ENCODE data around the gene IYD.

IYD gene

DNA sequence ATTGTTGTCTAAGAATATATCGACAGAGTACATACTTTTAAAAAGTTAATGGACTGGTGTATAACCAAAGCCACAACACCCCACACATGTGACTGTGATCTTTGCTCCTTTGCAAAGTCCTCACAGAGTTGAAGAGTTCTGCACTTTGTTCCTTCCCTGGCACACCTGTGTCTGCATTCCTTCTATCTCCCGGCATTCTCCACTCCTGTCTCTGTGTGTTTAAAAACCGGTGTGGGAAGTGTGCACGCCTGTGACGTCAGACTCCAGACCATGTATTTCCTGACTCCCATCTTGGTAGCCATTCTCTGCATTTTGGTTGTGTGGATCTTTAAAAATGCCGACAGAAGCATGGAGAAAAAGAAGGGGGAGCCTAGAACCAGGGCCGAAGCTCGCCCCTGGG lies at the start of gene IYD:
TSS of gene IYD (plus strand) at position 251 of the 400 bp plus-strand sequence. CDS start at position 271, 20 bp downstream.
- no peak for DNase-seq

GRCh38 chr6:150319924-150320323 lies 48.9 kb upstream of the IYD start:
- DNase-seq, result no peak

DNA sequence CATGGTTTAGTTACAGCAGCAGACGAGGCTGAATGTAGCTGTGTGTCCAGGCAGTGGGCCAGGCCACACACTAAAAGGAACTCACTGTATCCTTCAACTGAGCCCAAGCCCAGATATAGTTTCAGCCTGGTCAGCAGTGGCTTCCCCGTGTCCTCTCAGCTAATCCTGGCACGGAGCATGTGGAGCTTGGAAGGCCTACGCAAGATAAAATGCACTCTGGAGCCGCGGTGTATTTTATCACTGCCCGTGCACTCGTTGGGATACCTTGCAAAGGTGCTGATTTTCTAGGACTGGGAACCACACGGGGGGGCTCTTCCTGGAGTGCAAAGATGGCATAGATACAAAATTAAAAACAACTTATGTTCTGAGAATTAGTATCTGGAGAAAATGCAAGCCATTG lies 48.4 kb upstream of the IYD start:
- no peak for DNase-seq

GRCh38 chr6:150322466-150322871 lies 46.3 kb upstream of the IYD start:
- DNase-seq, result no peak

DNA sequence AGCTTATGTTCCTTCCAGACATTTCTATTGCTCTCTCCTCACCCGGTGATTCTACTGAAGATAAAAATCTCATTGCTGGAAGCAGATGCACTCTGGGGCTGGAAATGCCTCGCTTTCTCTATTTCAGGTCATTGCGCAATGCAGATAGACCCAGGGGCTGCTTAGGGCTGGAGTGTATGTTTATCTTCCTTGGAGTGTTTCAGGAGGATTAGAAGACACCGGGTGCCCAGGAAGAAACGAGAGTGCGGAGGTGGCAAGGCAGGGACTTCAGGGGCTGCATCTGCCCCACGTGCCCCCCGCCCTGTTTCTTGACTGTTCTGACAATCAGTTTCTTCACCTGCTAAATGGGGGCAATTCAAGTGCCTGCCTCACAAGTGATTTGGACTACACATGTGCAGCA lies 45.6 kb upstream of the IYD start:
- DNase-seq, result no peak

DNA sequence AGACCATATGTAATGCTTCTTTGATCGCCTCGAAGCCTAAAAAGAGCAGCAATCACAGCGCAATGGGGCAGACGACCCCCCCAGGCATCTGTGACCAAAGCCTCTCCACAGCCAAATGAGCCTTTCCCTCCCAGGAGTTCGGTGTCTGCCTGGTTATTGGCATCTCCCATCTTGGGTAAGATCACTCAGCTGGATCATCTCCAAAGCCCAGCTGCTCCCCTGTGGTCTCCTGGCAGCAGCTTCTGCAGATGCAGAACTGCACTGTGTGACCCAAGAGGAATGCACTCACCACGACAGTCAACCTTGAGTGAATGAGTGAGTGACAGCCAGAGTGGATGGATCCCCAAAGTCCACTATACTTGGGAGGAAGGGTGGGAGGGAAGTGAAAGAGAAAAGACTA lies 44.8 kb upstream of the IYD start:
- DNase-seq, result no peak

DNA sequence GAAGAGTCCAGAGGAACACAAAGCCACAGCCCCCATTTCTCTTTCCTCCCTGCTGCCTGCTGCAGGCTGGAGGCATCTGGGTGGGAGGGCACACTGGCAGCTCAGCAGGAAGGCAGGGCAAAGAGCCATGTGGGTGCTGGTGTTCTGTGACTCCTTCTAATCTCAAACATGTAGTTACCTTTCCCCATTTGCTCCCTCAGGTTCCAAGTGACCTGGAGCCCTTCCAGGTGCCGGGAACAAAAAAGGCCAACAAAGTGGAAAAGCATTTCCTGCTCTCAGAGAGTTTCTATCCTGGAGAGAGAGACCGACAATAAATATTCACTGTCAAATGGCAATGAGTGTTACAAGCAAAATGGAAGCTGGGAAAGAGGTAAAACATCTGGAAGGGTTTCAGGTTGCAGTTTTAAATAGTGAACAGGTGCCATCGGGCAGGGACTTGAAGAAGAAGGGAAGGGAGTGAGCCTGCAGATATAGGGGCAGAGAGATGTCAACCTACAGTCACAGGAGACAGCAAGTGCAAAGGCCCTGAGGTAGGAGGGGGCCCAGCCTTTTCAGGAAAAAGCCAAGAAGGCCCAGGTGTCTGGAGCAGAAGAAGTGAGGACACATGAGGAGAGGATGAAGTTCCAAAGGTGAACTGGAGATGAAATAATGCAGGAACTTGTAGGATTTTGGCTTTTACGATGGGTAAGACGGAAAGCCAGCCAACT lies 43.6 kb upstream of the IYD start:
- DNase-seq, result no peak

DNA sequence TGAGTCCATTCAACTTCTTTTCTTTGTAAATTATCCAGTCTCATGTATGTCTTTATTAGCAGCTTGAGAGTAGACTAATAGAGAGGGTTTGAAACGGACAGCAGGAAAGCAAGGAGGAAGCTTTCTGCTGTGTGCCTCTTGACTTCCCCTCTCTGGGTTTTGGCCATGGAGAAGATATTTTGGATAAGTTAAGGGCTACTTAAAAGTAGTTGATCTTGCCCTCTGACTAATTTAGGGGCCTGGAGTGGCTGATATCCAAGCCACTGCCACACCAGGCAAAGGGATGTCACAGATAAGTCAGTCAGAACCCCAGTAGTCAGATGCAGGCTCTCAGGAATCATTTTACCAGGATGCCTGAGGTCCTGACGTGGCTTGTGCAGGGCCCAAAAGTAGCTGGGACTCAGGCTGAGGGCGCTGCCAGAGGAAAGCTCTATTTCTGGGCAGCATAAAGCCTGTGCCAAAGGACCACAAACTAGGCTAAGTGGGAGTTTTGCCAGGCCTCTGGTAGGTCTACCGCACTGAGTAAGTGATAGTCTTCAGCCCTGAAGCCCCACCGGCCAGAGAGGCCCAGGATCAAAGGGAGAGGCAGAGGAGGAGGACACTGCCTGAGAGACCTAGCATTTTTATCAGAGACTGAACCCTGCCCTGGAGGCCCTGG lies 41.6 kb upstream of the IYD start:
- no peak for DNase-seq

DNA sequence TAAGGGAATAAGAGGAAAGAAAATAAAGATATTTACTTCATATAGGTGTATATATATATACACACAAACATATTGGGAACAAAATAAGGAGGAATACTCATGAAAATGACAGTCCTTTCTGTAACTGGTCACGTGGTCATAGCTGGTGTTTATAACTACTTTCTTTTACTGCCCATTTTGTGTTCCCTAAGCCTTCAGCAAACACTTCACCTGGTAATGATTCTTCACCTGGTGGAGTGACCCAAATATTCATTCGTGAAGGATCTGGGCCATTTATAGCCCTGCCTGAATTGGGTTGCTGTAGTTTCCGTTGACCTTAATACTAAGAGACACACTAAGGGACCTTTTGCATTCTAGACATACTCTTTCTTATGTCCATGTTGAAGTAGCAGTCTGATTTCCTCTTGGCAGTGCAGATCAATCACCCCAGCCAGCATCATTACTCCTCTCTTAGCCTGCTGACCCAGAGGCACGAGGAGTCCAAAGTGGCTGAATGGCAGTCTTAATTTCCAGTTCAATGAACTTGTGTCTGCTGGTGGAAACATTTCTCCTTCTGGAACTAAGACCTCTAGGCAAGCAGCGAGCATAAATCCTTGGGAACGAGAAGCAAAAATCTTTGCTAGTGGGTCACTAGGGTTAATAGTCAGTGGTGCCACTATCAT lies 39.9 kb upstream of the IYD start:
- no peak for DNase-seq

DNA sequence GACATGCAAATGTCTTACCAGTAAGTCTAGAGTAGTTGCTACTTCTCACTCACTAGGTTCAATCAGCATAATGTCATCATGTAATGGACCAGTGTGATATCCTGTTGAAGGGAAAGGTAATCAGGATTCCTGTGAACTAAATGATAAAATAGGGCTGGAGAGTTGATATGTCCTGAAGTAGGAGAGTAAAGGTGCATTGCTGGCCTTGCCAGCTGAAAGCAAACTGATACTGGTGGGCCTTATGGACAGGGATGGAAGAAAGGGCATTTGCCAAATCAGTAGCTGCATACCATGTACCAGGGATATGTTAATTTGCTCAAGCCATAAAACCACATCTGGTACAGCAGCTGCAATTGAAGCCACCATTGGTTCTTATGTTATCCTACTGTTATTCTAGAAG lies 37.5 kb upstream of the IYD start:
- DNase-seq, result no peak

- DNase-seq, result no peak
Observed at GRCh38 chr6:150332939-150333584, 35.8 kb upstream of the IYD start.

DNA sequence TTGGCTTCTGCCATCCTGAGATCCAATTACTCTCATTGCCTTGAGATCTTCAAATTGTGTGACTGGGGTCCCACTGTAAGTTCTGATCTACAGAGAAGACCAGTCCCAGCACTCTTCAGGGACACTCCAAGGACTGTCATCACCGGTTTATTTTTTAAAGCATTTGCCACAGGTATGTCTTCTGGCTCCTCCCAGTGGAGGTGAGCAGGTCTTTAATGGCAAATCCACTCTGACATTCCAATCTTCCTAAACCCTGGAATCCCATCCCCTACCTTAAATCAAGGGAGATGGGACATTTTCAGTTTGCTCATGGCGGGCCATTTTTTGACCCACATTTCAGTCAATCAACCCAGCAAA lies 35.2 kb upstream of the IYD start:
- no peak for DNase-seq

DNA sequence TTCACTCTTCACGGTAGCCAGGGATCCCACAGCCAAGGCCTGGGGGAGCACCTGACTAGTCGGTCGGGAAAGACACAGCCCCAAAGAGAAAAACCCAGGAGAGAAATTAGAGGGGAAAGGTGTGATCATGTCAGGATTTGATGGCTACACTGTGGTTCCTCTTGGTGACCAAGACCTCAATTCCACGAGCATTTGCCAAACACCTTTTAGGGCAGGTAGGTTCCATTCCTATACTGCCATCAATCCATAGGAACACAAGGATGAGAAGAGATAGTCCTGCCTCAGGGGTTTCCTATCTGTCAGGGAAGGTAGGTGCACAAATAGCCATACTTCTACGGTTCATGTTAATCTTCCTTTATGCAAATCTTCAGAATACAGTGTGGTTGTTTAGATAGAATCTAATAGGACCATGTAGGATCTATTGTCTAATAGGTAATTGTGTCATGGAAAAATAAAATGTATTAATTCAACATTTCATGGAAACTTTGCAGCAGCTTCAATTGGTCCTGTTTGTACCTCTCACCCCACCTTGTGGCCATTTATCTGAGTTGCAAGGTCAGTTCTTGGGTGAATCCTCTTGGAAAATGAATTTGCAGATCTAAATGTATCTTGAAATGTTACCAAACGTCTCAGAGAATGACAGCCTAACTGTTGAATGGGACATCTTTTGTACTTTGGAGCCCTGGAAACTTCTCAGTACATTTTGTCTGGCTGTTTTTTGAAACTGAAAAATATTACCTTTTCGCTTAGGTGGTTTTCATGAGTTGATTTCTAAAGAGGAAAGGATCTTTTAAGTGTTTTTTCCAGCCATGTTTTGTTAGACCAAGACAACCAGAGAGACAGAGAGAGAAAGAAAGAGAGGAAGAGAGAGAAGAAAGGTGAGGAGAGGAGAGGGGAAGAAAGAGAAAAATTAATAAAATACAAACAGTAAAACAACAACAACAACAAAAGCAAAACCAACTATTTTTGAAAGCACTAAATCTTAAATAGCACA lies 33.7 kb upstream of the IYD start:
- peak; percentile 40 to 55 for DNase-seq

GRCh38 chr6:150336299-150336698 lies 32.5 kb upstream of the IYD start:
- no peak for DNase-seq

- no peak for DNase-seq
Observed at GRCh38 chr6:150336708-150337107, 32.1 kb upstream of the IYD start.

- no peak for DNase-seq
Observed at GRCh38 chr6:150342126-150342525, 26.7 kb upstream of the IYD start.

DNA sequence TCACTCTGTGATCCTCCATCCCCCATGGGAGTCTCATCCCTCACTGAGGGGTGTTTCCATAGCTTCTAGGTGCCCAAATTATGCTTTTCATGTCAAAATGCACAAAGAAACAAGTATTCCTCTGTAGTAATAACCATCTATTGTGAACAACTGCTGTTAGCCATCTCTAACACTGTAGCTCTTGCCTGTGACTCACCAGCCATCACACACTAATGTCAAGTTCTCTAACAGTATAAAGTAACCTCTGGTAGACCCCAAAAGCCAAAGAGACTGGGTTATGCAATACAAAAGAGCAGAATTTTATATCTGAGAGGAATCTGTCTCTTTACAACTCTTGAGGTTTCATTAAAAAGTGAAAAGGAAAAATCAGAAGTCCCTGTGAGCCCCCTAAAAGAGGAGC lies 25.4 kb upstream of the IYD start:
- no peak for DNase-seq

DNA sequence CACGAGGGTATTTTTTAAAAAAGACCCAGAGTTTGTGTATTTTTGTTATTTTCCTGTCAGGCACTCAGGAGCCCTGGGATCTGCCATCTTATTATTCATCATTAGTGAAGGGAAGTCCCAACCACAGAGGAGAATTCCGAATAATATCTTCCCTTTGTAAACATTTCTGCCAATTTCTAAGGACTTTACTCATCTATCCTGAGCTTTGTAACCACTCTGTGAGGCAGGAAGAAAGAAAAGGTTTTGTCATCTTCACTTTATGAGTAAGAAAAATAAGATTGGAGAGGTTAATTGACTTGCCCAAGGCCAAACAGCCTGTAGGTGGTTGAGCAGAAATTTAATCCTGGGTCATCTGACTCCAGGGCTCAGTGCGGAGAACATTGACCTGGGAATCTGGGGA lies 23.0 kb upstream of the IYD start:
- no peak for DNase-seq

- DNase-seq, result no peak
Observed at GRCh38 chr6:150346346-150346745, 22.5 kb upstream of the IYD start.

- DNase-seq, result no peak
Observed at GRCh38 chr6:150347845-150348244, 21.0 kb upstream of the IYD start.

- no peak for DNase-seq
Observed at GRCh38 chr6:150349546-150349945, 19.3 kb upstream of the IYD start.
